HG03064 (cell line): ENCODE measurements around the gene MYL6.
"Not testable (repeated sequence)": the region's sequence is repeated elsewhere in the genome, so short reads cannot be mapped to it uniquely, and the experiment has no call there.

Experiments used
- ATAC-seq: cut with Tn5 transposase; IDR thresholded peaks from one replicate; pipeline ENCODE4 v1.9.1; 2021; ENCODE audit warnings: low read depth; ENCODE audit not compliant: unreplicated experiment

Gene MYL6

DNA sequence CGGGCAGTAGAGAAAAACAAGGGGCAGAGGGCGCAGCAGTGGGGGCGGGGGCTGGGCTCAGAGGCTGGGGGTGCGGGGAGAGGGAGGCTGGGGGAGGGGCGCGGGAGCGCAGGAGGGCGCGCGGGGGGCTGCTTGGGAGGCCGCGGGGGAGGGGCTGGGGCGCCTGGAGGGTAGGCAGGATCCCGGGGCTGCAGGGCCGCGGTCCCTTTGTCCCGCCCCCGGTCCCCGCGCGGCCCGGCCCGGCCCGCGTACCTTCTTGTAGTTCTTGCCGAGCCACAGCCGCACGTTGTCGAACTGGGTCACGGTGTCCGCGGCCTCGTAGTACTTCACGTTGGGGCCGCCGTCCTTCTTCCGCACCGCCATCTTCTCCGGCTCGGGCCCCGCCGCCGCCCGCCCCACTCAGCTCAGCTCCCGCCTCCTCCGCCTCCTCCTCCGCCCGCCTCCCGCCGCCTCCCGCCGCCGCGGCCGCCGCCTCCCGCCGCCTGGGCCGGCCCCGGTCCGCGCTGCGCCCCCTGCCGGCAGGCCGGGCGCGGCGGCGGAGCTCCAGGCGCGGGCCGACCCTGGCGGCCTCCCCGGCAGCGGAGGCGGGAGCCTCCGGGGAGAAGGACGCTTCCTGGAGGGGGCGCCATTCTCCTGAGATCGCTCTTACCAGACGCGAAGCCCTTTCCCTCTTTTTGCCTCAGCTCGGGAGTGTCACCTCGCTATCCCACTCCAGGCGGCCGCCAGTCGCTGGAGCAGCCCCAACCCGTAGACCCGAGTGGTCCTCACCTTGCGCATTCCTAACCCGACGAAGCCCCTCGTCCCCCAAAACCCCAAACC lies 31.1 kb downstream of the MYL6 start, which contains the start of gene SMARCC2:
Gene SMARCC2 (minus strand): TSS at position 385 of the 819 bp plus-strand sequence. CDS start 22 bp downstream, at position 363.
- peak; percentile 58 for ATAC-seq

DNA sequence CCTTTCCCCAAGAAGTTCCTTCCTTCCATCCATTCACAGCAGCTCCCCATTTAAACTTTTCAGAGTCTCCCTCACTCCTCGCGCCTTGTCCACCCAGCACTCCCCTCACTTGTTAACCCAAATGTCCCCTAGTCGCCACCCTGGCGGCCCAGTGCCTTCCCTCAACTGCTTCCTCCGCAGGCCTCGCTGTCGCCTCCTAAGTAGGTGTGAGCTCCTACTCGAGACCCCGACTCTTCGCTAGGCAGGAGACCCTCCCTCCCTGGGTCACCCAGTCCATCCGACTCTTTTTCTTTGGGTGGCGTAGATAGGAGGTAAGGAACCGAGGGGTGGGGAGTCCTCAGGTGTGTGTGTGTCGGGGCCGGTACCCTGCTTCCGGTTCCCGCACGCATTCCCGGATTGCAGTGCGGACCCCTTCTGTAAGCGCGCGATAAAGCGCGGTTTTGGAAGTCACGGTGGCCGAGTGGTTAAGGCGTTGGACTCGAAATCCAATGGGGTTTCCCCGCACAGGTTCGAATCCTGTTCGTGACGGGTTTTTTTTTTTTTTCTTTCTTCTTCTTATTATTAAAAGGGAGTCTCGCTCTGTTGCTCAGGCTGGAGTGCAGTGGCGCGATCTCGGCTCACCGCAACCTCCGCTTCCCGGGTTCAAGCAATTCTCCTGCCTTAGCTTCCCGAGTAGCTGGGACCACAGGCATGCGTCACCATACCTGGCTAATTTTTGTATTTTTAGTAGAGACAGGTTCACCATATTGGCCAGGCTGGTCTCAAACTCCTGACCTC lies 31.9 kb downstream of the MYL6 start:
- ATAC-seq = peak; percentile 37

DNA sequence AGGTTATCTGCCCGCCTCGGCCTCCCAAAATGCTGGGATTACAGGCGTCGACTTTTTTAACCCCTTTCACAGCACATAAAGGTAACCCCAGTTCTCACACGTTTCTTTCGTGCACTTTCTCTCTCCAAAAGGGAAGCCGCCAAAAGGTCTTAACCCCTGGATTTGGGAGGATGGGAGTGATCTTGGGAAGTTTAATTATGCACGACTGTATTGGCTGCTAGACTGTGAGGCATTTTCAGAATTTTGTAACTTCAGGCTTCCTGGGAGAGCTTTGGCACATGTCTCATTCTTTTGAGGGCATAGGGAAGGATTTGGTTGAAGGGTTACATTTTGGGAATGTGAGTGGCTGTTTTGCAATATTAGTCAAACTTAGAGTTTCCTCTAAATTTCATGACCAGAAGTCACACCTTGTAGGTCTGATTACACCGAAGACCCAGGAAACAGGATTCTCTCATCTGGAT lies 32.6 kb downstream of the MYL6 start:
- ATAC-seq = no peak

DNA sequence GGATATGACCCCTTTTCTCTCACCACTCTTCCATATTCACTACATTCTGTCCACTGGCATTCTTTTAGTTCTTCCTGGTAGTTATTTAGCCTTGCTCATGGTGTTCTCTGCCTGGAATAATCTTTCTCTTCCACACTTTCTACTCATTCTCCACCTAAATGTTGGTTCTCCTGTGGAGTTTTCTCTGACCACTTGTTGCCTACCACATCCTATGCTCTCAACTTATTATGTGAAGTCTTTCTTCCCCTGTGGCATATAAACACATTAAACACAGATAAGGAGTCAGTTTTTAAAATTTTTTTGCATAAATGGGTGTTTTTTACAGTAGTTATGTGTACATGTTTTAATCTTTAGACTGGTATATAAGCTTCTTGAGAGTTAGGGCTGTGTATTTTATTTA lies 34.4 kb downstream of the MYL6 start:
- no peak for ATAC-seq

DNA sequence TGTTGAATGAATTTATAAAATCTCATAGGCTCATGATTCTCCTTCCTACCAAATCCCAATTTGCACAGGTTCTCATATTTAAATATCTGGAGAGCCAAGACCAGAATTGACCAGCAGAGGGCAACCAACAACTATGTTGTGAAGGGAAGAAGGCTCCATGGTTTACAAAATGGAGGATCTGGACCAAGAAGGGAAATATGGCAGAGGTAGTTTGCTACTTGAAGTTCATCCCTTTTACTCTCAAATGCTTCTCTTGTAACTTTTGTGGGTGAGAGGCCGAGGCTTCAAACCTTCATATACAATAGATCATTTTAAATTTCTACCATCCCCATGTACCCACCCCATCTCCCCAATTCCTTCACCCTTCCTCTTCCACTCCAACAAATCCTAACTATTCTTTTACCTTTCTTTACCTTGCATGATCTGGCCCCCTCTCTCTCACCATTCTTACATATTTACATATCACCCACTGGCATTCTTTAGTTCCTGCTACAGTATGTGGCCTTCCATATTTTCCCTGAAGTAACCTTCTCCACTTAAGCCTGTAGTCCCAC lies 34.9 kb downstream of the MYL6 start:
- ATAC-seq = no peak

DNA sequence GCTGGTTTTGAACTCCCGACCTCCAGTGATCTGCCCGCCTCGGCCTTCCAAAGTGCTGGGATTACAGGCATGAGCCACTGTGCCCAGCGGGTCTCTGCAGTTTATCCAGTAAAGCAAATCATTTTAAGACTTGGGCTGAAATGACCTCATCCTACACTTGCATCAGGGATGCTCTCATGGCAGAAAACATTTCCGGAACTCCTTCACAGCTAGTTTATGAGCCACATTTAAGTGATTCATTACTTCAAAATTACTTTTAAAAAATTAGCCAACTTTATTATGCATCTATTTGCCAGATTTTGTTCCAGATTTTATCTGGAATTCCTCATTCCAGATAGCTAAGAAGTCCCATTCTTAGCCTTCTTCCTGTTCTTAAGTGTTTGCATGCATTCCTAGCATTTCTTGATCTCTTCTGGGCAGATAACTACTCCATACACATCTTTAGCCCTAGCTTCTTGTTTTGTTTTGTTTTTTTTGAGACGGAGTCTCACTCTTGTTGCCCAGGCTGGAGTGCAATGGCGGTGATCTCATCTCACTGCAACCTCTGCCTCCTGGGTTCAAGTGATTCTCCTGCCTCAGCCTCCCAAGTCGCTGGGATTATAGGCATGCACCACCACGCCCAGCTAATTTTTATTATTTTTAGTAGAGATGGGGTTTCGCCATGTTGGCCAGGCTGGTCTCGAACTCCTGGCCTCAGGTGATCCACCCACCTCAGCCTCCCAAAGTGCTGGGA lies 38.8 kb downstream of the MYL6 start:
- not testable (repeated sequence) for ATAC-seq

DNA sequence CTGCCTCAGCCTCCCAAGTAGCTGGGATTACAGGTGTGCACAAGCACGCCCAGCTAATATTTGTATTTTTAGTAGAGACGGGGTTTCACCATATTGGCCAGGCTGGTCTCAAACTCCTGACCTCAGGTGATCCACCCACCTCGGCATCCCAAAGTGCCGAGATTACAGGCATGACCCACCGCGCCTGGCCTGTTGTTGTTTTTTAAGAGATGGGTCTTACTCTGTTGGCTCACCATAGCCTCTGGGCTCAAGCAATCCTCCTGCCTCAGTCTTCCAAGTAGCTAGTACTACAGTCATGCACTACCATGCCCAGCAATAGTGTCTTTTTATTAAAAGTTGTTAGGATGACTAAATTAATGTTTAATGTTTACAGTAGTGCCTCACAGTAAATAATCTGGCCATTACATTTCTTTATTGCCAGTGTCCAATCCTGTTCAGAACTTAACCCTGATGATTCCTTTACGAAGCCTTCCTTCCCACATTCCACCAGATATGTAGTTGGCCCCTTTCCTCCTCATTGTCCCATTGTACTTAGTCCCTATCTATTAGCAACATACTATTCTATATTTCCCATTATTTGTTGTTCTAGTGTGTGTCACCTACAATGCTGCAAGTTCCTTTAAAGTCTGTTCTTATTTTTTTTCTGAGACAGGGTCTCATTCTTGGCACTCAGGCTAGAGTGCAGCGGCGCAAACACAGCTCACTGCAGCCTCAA lies 39.9 kb downstream of the MYL6 start:
- no peak for ATAC-seq

DNA sequence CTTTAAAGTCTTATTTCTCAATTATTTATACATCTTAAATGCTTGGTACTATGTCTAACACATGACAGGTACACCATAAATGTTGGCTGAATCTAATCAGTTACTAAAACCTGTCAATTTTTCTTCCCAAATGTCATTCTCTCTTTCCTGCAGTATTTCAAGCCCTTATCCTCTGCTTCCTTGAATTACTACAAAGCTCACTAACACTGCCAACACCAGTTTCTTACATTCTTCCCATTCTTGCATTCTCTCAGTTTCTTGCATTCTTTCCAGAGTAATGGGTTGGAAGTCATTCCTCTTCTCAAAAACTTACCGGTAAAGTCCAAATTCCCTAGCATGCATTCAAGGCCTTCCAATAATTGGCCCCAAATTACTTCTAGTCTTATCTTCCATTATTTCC lies 40.7 kb downstream of the MYL6 start:
- no peak for ATAC-seq

DNA sequence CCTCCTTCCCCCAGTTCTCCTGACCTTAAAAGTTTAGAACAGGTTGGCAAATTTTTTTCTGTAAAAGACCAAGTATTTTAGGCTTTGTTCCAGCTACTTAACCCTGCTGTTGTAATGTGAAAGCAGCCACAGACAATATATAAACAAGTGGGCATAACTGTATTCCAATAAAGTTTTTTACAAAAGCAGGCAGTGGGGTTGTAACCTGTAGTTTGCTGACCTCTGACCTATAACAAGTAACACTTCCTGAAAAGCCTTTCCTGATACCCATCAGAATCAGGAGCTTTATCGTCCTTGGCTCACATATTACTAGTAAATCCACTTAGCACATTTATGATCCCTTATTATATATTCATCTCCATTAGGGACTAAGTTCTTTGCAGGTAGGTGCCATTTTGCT lies 44.2 kb downstream of the MYL6 start:
- ATAC-seq = no peak

DNA sequence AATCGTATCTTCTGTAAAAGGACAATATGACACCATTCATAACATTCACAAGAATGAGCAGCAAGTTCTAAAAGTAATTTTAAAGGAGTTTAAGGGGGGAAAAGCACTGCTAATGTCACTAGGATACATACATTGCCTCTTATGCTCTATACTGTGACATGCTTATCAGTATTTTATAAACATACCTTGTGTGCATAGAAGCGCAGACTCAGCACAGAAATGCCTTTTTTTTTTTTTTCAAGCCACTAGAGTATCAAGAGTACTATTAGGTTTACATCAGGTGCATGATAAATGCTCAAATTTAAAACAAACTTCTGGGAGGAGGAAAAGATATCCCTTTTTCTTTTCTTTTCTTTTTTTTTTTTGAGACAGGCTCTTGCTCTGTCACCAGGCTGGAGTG lies 44.7 kb downstream of the MYL6 start:
- no peak for ATAC-seq

DNA sequence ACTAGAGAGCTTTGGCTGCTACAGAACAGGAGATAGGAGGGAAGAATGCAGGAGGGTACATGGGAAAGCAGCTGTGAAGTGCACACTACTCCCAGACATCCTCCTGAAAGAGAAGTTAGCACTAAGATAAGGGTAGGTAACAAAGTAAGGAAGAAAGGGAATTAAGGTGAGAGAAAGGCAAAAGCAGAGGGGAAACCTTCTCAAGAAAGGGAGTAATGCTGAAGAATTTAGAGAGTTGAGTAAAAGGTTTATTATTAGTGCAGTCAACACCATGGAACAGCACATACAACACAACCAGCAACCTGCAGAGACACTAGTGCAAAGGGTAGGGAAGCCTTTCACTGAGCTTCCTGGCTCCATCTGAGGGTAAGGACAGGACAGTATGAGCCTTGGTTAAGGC lies 46.1 kb downstream of the MYL6 start:
- ATAC-seq = no peak

DNA sequence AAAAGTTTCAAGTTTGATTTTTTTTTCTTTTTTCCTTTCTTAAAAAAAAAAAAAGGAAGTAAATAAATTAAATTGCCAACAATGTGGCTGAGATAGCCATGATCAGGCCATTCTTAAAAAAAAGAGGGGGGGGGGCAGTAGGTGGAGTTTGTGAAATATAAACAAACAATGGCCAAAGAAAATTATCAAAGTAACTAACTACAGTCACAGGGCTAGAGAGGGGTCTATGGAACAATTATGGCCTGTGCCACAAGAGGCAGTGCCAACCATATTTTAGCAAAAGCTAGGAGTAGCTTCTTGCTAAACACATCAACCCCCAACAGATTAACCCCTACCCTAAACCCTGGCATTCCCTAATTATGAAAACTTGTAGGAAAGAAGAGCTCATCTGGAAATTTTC lies 47.3 kb downstream of the MYL6 start:
- no peak for ATAC-seq

DNA sequence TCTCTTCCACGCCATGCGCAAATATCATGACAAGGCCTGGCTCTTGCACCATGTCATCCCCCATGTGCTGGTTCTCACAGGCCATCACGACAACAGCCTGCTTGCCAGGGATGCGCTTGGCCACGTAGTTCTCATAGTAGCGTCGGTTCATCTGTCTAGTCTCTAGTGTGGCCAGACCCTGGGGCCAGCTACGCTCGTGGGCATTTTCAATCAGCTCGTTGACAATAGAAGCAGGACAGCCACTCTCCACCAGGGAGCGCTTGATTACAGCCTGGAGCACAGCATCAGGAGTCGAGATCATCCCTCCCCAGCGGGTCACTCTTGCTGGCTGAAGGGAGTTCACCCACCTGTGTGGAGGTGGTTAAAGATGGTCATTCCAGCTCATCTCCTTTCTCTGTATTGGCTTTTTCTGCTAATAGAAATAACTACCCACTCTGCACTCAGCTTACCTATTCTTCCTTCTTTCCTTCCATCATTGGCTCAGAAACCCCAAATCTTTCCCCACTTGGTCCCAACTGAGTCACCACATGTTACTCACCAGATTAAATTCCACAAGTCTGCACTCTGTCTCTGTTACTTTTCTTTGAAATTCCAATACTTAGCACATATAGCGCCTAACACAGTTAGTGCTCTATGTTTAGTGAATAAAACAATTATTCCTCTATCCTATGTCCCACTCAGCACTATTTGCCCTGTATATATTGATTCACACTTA lies 48.5 kb downstream of the MYL6 start:
- no peak for ATAC-seq

DNA sequence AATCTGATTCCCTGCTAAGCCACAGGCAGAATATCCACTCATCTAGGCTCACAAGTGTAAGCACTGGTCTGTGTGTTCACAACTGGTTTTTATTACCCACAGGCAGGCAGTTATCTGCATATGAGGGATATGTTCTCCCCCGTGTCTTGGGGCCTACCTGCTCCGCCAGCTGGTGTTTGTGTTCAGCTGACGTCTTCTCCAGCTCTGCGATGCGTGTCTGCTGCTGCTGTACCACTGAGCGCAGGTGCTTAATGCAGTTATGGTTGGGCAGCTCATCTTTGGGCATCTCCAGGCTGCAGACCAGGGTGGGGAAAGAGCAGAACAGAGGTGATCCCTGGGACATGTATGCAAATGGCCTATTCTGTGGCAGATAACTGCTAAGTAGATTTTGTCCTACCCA lies 49.8 kb downstream of the MYL6 start:
- ATAC-seq = no peak
